GM21723 (cell line): ENCODE measurements around the gene TOE1.

Experiments
- ATAC-seq: cut with Tn5 transposase; IDR thresholded peaks from one replicate; pipeline ENCODE4 v1.9.1; 2021; ENCODE audit warnings: mild to moderate bottlenecking, moderate library complexity; ENCODE audit not compliant: unreplicated experiment

Gene TOE1

DNA sequence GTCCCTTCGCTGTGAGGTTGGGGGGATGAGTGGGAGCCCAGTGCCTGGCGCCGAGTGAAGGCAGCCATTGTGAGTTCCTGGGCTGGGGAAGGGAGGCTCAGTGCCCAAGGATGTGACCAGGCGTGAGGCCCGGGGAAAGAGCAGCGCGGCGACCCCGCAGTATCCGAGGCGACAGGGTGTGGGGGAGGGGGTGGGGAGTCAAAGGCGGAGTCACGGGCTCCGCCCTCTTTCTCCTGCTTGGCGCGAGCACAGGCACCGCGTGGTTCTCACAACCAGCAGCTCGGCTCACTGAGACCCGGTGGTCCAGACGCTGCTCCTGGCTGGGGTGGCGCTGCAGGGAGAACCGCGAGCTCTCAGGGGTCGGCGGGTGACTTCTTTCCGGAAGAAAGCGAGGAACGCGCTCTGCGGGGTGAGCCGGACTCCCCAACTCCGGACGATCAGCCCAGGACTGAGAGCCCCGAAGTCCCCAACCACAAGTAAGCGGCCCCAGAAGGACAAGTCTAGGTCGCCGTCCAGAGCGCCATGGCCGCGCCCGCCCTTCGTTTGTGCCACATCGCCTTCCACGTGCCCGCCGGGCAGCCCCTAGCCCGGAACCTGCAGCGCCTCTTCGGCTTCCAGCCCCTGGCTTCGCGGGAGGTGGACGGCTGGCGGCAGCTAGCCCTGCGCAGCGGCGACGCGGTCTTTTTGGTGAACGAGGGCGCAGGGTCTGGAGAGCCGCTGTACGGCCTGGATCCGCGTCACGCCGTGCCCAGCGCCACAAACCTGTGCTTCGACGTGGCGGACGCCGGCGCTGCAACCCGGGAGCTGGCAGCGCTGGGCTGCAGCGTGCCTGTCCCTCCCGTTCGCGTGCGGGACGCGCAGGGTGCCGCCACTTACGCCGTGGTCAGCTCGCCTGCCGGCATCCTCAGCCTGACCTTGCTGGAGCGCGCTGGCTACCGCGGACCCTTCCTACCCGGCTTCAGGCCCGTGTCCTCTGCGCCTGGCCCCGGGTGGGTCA, 13.0 kb upstream of the TOE1 start, which contains the start of gene HPDL:
Gene HPDL (plus strand): TSS at position 269 of the 997 bp plus-strand sequence. CDS start 254 bp downstream, at position 523.
- no peak for ATAC-seq

DNA sequence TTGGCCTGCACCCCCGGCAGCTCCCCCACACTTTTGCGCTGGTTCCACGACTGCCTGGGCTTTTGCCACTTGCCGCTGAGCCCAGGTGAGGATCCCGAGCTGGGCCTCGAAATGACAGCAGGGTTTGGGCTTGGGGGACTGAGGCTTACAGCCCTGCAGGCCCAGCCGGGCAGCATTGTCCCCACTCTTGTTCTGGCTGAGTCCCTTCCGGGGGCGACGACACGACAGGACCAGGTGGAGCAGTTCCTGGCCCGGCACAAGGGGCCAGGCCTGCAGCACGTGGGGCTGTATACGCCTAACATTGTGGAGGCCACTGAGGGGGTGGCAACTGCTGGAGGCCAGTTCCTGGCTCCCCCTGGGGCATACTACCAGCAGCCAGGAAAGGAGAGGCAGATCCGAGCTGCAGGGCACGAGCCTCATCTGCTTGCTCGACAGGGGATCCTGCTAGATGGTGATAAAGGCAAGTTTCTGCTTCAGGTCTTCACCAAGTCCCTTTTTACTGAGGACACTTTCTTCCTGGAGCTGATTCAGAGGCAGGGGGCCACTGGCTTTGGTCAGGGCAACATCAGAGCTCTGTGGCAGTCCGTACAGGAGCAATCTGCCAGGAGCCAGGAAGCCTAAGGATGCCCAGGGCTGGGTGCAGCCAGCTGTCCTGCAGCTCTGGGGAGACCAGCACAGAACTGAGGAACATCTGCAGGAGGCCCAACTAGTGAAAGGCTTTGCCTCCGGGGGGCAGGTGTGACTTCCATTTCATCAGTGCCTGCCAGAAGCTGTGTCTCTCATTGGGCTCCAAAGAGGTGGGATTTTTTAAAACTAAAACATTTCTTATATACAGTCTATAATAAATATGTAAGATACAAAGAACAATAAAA, 12.1 kb upstream of the TOE1 start:
- no peak for ATAC-seq

DNA sequence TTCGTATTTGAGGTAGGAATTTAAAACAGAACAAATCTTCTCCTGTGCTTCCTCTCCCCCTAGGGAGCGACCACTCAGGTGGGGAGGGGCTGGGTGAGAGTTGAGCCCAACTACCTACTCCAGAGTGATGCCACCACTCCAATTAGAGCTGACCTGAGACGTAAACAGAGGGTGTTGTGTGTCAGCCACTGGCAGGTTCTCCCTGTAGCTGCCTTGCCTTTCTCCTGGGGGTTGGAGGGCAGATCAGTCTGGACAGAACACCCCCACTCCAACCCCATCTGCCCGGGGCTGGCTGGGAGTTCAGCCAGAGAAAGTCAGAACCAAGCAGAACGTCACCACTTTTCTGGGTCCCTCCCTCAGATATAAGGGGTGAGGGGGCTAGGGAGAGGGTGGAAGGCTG, 11.3 kb upstream of the TOE1 start:
- ATAC-seq: no peak

DNA sequence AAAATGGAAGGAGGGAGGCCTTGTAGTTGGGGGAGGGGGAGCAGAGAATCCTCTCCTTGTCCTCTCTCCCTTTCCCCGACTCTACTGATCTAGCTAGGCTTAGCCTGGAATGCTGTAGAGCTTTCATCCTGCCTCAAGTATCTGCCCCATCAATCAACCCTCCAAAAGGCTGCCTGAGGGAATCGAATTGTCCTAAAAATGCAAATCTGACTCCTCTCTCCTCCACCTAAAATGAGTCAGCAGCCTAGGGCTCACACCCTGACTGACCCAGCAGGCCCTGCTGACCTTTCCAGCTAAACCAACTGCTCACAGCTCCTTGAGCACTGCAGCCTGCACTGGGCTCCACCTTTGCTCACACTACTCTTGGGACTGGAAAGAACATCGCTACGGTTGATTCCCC, 10.5 kb upstream of the TOE1 start:
- ATAC-seq: no peak

DNA sequence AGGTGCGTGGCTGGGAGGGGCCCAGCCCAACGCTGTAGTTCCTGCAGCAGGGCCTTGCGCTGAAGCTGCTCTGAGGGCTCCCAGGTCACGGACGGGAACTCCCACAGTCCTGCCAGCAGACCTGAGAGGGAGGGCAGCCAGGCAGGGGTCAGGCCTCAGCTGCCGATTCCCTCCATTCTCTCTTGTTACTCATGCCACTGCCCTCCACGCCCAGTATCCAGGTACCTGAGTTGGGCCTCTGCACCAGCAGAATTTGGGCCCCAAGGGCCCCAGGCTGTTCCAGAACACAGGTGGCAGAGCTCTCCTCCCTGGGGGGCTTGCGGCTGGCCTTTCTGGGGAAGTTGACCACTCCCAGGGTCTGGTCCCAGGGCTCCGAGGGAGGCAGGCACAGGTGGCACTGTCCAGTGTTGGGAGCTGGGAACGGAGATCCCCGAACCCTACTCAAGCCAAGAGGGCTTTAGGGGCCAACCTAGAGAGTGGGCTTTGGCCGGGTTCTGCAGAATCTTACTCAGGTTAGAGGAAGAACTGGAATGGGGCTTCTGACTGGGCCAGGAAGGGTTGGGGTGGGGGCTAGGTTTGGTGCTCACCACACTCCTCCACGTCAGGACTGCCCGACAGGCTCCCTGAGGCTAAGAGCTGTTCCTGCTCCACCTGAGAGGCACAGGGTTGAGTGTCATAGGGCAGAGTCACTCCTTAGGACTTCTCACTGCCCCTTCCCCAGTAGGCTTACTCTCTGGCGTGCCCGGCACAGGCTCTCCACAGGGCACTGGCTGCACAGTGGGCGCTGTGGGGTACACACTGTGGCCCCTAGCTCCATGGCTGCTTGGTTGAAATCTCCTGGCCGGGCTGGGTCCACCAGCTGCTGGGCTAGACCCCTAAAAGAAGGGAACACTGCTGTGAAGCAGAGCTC, 8.3 kb upstream of the TOE1 start:
- ATAC-seq: no peak

DNA sequence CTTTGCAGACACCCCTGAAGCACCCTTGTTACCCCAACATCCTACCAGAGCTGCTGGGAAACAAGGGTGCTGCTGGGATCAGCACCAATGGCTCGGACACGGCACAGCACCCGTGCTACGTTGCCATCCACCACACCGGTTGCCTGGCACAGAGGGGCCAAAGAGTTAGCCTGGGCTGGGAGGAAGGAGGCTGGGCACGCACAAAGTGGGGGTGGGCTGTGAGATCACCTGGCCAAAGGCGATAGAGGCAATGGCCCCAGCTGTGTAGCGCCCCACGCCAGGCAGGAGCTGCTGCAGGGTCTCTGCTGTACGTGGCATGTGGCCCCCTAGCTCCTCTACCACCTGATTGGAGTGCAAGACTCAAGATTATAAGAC, 7.6 kb upstream of the TOE1 start:
- ATAC-seq: no peak

DNA sequence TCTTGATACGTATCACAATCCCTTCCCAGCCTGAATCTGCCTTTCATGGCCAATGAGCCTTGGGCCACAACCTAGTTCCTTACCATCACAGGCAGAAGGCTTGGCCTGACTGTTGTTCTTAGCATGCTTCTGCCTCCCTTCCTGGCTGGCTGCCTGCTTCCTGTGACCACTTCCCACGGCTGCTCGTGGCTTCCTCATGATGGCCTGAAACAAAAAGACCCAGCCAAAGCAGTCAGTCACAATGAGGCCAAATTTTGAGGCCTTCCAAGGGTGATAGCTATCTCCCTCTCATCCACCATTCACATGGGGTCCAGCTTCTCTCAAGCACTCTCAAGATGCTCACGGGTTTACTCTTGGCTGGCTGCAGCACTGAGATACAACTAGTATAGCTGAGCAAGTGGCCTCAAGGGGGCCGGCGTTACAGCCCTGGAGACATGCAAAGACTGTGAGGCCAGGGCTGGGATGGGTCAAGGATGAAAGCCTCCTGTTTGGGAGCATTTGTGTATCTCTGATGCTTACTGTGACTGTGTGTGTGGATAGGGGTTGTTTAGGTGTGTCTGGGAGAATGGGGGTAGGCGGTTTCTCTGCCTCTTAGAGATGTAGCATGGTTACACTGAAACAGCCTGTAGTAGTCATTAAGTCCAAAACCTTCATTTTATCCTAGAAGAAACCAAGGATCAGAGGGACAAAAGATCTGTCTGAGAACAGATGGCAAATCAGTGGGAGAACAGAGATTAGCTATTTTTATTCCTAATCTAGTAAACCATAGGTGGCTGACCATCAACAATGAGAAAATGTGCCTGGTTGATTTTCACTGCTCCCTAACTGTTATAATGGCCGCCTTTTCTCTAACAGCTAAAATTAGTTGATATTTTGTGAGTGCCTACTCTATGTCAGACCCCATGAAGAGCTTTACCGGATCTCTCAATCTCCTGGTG, 5.4 kb upstream of the TOE1 start:
- ATAC-seq: no peak

DNA sequence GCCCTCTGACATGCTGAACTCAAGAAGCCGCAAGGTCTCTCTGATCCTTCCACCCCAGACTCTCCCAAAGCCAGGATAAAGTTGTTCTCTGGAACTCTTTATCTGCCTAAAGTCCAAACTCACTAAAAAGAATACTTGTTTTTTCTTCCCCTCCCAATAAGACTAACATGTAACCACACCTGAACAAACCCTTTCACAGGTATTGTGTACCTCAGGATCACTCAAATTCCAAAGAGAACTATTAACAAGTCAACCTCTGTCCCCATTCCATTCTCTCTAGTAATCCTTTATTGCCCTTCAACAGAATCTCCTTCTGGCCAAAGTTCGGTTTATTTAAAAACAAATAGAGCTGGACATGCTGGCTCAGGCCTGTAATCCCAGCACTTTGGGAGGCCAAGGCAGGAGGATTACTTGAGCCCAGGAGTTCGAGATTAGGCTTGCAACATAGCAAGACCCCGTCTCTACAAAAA, 4.1 kb upstream of the TOE1 start:
- ATAC-seq: no peak

DNA sequence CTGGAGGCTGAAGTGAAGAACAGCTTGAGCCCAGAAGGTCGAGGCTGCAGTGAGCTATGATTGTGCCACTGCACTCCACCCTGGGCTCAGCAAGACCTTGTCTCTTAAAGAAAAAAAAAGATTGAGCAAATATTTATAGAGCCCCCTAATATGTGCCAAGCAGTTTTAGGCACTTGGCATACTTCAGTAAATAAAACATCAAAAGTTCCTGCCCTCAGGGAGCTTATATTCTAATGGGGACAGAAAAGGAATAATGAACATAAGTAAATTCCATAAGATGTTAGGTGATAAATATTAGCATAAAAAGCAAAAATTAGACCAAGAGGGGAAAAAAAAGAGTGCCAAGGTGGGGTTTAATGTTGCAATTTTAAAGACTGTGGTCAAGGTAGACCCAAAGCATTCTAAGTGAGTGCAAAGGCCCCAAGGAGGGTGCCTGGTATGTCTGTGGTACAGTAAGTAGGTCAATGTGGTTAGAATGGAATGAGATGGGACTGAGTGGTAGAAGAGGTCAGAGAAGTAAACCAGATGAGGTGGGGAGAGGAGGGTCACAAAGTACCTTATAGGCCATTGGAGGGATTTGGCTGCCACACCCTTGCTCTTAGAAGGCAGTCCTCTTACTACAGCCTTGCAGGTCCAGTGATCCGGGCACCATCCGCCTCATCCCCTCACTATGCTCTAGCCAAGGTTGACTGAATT, 2.2 kb upstream of the TOE1 start:
- ATAC-seq: no peak

DNA sequence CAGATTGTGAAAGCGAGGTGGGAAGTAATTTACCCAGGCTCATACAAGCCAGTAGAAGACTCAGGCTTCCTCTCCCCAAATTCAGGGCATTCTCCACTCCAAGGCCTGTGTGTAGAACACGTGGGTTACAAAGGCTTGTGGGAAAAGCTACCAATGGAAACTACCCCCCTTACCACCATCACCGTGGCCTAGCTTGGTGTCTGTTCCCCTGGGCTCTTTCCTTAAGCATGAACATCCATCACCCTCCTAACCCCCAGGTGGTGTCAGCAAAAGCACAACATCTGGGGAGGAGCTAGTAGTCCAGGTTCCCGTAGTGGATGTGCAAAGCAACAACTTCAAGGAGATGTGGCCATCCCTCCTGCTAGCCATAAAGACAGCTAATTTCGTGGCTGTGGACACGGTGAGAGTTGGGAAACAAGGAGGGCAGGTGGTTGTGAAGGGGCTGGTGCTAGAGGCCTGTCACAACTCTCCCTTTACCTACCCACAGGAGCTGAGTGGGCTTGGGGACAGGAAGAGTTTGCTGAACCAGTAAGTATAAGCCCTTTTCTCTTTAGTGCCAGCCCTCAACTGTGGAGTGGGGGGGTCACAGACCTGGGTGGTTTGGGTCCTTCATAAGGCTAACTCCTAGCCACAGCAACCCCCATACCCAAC, 971 bp downstream of the TOE1 start:
- ATAC-seq: no peak

DNA sequence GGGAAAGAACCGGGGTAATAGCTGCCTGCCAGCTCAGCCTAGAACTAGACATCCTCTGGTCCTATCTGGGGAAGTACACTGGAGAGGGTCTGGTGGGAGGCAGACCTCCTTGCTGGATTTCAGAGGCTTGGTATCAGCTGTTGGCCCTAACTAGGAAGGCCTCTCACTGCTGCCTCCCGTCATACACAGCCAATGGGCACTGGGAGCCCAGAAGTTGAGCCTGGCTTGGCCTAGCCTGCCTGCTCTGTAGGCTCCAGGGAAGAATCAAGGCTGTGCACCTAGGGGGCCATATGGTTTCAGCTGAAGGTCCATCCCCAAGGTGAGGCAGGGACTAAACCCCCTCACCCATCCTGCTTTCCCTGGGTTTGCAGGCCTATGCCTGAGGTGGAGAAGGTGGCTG, 4.5 kb downstream of the TOE1 start:
- no peak for ATAC-seq

DNA sequence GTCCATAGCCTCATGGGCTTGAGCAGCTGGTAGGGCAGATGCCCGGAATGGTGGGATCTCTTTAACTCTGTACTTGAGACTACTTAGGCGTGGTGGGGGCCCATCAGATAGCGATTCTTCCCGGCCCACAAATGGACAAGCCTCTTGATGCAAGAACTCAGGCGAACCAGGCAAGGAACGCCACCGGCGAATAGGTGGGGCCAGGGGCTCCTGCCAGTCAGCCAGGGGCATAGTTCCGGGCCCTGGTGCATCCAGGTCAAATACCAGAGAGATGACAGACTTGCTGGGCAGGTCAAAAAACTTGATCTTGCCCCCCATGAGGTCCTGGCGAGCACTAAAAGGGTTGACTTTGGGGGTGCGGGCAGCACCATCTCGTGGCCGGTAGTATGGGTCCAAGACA, 5.0 kb downstream of the TOE1 start:
- ATAC-seq: no peak

DNA sequence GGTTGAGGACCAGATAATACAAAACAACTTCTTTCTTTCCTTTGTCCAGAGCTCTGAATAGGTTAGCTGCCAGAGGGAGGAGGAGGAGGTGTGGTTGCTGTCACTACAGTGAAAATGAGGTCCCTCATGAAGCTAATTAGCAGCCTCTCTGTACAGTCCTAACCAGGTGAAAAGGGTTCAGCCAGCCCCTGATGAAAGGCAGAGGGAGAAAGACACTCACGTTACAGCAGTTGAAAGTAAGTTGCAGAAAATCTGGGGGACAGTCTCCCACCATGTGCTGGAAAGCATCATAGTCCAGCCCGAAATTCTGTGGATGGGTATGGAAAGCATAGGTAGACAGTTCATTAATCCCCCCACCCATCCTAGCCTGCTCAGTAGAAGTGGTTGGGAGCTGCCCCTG, 6.5 kb downstream of the TOE1 start:
- no peak for ATAC-seq

DNA sequence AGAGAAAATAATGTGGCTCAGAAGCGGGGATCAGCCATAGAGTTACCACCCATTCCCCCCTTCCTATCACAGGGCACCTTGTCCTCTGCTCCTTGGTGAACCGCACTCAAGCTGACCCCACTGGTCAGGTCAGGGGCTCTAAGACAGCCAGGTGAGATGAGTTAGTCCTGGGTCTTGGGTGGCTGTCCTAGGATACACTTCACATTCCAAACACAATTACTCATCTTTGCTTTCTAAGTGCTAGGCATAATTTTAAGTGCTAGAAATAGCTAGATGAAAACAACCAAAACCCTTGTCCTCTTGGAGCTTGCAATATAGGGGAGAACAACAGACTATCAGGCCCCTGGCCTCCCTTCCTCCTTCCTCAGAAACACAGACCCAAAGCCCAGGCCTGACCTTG, 8.1 kb downstream of the TOE1 start:
- ATAC-seq: no peak

DNA sequence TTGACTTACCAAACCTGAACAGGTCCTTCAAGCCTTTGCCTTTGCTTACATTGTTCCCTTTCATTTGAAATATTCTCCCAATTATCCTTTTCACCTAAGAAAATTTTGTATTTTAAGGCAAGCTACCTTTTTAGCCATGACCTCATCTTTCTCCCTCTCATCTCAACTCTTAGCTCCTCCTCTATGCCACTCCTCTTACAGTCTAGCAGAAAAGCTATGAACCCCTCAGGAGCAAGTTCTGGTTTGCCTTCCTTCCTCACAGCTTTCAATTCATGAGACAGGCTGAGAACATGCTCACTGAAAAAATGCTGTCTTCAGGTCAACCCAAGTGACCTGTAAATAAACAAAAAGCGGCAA, 8.6 kb downstream of the TOE1 start:
- ATAC-seq: no peak

DNA sequence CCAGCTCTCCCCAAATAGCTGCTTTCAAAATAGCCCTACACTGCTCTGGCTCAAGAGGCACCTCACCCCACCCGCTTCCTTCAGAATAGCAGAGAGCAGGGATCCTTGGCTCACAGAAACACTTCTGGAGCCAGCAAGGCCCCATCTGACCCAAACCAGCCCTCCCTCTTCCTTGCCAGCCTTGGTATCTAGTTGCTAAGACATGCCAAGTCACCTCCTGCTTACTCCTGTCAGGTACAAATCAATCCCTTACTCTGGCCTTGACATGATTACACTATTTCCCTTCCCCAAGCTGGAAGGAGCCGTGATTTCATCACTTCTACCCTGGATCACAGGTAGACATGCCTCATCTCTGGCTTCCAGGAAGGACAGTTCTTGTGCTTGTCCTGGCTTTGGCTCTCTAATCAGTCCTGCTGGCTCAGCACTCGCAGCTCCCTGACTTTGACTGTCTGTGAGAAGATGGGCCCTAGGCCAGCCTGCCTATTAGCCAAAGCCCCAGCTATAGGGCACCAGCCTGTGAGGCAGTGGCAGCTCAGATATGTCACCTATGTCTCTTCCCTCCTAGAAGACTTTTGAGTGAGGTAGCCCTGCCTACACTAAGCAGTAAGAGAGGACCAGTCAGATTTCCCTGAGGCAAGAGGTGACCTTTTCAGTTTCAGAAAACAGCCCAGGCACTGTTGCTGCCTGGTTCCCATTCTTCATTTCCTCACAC, 9.2 kb downstream of the TOE1 start:
- ATAC-seq: no peak

DNA sequence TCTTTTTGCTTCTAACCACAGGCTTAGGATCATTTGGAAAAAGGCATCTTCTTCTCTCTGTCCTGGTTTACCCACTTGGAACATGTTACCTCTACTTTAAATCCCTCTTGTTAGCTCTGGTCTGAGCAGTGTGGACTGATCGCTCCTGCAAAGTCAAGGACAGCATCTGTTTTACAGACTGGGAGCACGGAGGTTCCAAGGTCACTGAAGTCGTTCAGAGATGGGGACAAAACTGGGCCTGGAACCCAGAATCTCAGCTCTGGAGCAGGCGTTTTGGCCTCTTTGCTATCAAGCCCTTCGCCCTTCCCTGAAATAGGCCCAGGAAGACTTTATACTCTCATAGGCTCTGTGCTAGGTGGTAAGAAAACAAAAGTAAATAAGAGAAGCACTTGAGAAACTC, 11.5 kb downstream of the TOE1 start:
- no peak for ATAC-seq

DNA sequence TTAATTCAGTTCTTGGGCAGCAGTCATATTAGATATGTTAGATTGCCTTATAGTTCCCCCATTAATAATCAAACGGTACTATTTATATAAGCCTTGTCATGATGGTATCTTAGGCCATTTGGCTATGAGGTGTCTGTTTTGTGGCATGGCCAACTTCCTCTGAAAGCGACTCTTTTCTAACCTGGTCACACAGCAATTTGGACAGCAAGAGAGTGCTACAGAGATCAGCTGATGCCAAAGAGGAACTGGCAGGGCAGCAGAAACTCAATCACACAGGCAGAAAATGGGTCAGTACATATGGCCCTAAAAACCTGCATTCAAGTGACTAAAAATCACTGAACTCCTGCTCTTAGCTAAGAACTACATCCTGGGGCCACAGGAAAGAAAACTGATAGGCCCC, 13.7 kb downstream of the TOE1 start:
- ATAC-seq: no peak
